ENCODE measurements around the gene TNFRSF25. TPM values are rescaled to one million over a fixed set of nuclear protein-coding genes. Genes with fewer than 3 reads are reported as not detected.

TNFRSF25 gene
- total and polyA plus RNA-seq, 4 donors = 9.5 to 37.5 (median 21.4) TPM

DNA sequence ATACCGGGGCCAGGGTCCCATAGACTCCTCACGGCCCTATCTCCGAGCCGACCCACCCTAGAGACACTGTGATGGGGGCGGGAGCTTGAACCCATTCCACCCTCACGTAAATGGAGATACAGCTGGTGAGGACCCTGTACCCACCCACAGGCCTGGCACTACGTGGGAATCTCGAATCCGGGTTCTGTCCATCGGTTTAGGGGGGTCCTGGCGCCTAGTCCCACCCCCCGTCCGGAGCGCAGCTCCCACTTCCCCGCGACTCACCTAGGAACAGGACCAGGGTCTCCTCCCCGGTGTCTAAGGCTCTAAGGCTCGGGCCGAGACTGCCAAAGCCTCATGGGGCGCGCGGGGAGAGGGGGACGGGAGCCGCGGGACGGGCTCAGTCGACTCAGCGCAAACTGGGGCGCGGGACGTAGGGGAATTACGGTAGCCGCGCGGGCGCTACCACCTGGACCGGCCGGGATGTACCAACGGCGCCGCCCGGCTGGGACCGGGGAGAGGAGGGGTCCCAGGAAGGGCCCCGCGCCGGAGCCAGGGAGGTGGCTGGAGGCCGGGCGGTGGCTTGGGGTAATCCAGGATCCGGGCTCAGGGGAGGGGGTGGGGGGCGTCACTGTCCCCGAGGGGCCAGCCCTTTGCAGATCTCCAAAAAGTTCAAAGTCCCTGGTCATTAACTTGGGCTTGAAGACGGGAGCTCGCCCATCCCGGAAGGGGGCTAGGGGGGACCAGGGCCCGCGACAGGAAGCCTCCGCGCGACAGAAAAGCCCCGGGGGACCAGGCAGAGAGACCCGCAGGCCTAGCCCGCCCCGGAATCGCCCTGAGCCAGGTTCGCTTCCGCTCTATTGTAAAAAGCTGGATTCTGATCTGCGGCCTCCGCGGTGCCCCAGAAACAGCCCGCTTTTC lies 24.5 kb upstream of the TNFRSF25 start:
- H3K9me3 ChIP-seq (ENCODE audit: control insufficient read depth, insufficient read depth, low read length) = no peaks in the 10 kb centered on the region
- H3K27ac ChIP-seq (ENCODE audit: low read depth, low read length) = no peak overlapping the region
- DNase-seq (ENCODE audit: low read depth in 4 of 6, low spot score in 6 of 6) = peak in 2 of 6 donors; percentile 78 to 85
- under 1% methylated on average over 69 of the region's 70 CpGs for WGBS (ENCODE audit: insufficient coverage)
- H3K4me1 ChIP-seq (ENCODE audit: control insufficient read depth, insufficient read depth, low read length) = peaks cover 59% of the 10 kb centered on the region
- H3K36me3 ChIP-seq (ENCODE audit: control insufficient read depth, insufficient read depth, low read length) = peaks cover 22% of the 10 kb centered on the region
- peak overlapping the region; percentile 39 for H3K4me3 ChIP-seq (ENCODE audit: low read depth, low read length)
- peaks cover 9% of the 10 kb centered on the region for H3K27me3 ChIP-seq (ENCODE audit: control insufficient read depth, insufficient read depth, low read length)

DNA sequence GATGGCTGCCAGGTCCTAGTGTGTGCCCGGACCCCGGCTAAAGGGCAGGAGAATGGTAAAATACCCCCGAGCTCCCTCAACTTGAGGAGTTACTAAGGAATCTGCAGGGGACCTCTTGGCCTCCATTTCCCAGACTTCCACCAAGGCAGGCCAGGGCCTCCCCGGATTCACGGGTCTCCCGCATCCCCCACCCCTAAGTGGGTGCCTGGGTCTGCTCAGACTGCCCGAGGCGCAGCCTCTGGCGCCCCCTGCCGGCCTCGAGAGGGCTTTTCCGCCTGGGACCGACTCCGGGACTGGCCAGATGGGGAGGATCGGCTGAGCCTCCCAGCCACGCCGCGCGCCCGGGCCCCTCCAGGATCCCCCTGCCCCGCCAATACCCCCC lies 23.8 kb upstream of the TNFRSF25 start:
- H3K27me3 ChIP-seq (ENCODE audit: control insufficient read depth, insufficient read depth, low read length) = peaks cover 12% of the 10 kb centered on the region
- H3K4me1 ChIP-seq (ENCODE audit: control insufficient read depth, insufficient read depth, low read length) = peaks cover 57% of the 10 kb centered on the region
- no peak overlapping the region for H3K27ac ChIP-seq (ENCODE audit: low read depth, low read length)
- H3K36me3 ChIP-seq (ENCODE audit: control insufficient read depth, insufficient read depth, low read length) = peaks cover 19% of the 10 kb centered on the region
- H3K9me3 ChIP-seq (ENCODE audit: control insufficient read depth, insufficient read depth, low read length) = no peaks in the 10 kb centered on the region
- WGBS (ENCODE audit: insufficient coverage) = 9% methylated on average over 21 of the region's 21 CpGs
- peak overlapping the region; percentile 39 for H3K4me3 ChIP-seq (ENCODE audit: low read depth, low read length)
- DNase-seq (ENCODE audit: low read depth in 4 of 6, low spot score in 6 of 6) = peak in 2 of 6 donors; percentile 82 to 88

DNA sequence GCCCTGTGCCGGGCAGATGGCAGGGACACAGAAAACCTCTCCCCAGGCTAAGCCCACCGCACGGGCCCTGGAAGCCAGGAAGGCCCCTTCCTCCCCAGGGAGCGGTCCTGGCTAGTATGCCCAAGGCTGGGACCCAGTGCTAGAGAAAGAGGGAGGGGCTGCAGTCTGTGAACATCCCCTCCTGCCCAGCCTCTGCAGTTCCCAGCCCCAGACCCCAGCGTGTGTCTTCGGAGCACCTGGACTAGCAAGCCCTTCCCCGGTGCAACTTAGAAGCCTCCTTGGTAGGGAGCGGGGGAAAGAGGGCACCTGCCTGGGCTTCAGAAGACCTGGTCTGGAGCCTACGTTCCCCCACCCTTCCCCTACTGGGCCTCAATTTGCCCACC lies 23.4 kb upstream of the TNFRSF25 start:
- WGBS (ENCODE audit: insufficient coverage) = 82% methylated on average over 9 of the region's 9 CpGs
- Histone ChIP-seq H3K27ac (ENCODE audit: low read depth, low read length) (no peak overlapping the region), H3K4me1 (ENCODE audit: control insufficient read depth, insufficient read depth, low read length) (peaks cover 57% of the 10 kb centered on the region), H3K27me3 (ENCODE audit: control insufficient read depth, insufficient read depth, low read length) (peaks cover 12% of the 10 kb centered on the region), H3K4me3 (ENCODE audit: low read depth, low read length) (no peak overlapping the region), H3K36me3 (ENCODE audit: control insufficient read depth, insufficient read depth, low read length) (peaks cover 16% of the 10 kb centered on the region), H3K9me3 (ENCODE audit: control insufficient read depth, insufficient read depth, low read length) (no peaks in the 10 kb centered on the region)
- no peak for DNase-seq (ENCODE audit: low read depth in 4 of 6, low spot score in 6 of 6)

DNA sequence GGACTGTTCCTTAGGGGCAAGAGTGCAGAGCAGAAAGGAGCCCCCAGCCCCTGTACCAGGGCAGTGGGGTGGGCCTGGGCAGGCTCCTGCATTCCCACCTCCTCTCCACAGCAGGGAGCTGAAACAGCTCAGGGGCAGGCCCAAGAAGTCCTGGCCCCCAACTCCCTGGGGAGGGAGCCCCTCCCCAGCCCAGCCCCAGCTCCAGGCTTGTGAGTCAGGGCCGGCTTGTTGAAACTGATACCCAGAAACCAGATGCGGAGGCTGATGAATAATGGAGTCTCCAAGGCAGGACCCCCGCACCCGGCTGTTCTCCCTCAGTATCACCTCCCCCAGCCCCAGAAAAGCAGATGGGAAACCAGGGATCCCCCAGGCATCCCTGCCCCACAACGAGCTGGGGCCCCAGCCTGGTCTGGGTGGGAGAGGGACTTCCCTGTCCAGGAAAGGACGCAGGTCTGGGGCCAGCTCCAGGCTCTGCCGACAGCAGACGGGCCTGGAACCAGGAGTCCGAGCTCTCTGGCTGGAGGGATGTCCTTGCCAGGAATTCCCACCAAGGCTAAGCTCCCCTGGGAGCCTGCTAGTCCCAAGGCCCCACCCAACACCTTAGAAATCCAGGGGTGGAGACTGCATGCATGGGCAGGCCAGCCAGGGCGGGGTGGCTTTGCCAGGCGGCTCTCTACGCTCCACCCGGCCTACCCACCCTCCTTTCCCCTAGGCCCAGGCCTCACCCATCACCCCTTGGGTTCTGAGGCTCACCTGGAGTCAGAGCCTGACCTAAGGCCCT lies 22.8 kb upstream of the TNFRSF25 start:
- Histone ChIP-seq H3K27me3 (ENCODE audit: control insufficient read depth, insufficient read depth, low read length) (peaks cover 14% of the 10 kb centered on the region), H3K4me3 (ENCODE audit: low read depth, low read length) (no peak overlapping the region), H3K27ac (ENCODE audit: low read depth, low read length) (no peak overlapping the region), H3K9me3 (ENCODE audit: control insufficient read depth, insufficient read depth, low read length) (no peaks in the 10 kb centered on the region), H3K4me1 (ENCODE audit: control insufficient read depth, insufficient read depth, low read length) (peaks cover 61% of the 10 kb centered on the region), H3K36me3 (ENCODE audit: control insufficient read depth, insufficient read depth, low read length) (peaks cover 17% of the 10 kb centered on the region)
- DNase-seq (ENCODE audit: low read depth in 4 of 6, low spot score in 6 of 6) = no peak
- 89% methylated on average over 10 of the region's 13 CpGs for WGBS (ENCODE audit: insufficient coverage)

DNA sequence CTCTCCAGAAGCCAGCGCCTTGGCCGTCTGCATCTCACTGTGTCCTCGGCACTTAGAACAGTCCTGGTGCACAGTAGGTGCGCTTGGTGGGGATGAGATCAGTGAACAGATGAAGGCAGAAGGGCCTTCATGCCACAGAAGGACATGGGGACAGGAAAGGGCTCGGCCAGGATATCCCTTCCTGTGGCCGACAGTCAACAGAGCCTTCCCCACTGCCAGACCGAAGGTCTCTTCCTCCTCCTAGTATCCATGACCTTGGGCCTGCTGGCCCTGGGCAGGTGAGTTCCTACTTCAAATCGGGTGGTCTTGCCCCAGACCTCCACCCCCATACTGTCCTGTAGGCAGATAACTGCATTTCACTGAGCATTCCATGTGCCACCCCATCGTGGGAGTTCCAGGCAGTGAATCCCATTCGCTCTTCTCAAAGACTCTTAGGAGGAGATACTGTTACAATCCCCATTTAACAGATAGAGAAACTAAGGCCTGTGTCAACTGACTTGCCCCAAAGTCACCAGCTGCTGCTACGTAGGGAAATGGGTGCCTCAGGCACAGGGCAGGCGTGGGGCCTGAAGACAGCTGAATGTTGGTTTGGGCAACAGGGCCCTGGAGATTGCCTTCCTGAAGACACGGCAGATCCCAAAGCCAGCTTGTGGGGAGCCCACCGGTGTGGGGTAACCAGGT lies 22.0 kb upstream of the TNFRSF25 start:
- H3K27ac ChIP-seq (ENCODE audit: low read depth, low read length) = no peak overlapping the region
- 90% methylated on average over 13 of the region's 14 CpGs for WGBS (ENCODE audit: insufficient coverage)
- H3K36me3 ChIP-seq (ENCODE audit: control insufficient read depth, insufficient read depth, low read length) = peaks cover 17% of the 10 kb centered on the region
- no peak for DNase-seq (ENCODE audit: low read depth in 4 of 6, low spot score in 6 of 6)
- H3K9me3 ChIP-seq (ENCODE audit: control insufficient read depth, insufficient read depth, low read length) = no peaks in the 10 kb centered on the region
- no peak overlapping the region for H3K4me3 ChIP-seq (ENCODE audit: low read depth, low read length)
- peaks cover 14% of the 10 kb centered on the region for H3K27me3 ChIP-seq (ENCODE audit: control insufficient read depth, insufficient read depth, low read length)
- H3K4me1 ChIP-seq (ENCODE audit: control insufficient read depth, insufficient read depth, low read length) = peaks cover 64% of the 10 kb centered on the region

DNA sequence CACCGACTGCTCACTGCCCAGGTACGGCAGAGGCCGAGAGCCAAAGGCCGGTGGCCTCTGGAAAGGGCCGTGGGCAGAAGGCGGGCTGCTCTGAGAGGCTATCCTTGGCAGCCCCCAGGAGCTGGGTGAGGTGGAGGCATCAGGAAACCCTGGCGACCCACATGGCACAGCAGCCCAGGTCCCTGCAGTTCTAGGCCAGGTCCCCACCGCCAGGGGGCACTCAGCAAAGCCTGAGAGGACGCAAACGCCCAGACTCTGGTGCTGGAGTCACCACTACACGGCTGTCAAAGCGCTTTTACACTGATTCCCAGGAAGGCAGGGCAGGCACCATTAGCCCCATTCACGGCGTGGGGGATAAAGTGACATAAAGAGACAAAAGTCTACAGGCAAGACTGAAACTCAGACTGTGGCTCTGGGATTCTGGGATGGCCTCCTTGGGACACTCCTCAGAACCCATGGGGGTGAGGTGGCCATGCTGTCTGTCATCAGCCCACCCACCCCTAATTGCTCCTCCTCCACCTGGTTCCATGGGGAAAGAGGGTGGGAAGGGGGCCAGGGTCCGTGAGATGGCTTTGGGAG lies 20.5 kb upstream of the TNFRSF25 start:
- Histone ChIP-seq H3K4me1 (ENCODE audit: control insufficient read depth, insufficient read depth, low read length) (peaks cover 57% of the 10 kb centered on the region), H3K36me3 (ENCODE audit: control insufficient read depth, insufficient read depth, low read length) (peaks cover 13% of the 10 kb centered on the region), H3K4me3 (ENCODE audit: low read depth, low read length) (no peak overlapping the region), H3K27me3 (ENCODE audit: control insufficient read depth, insufficient read depth, low read length) (peaks cover 14% of the 10 kb centered on the region), H3K27ac (ENCODE audit: low read depth, low read length) (no peak overlapping the region), H3K9me3 (ENCODE audit: control insufficient read depth, insufficient read depth, low read length) (no peaks in the 10 kb centered on the region)
- WGBS (ENCODE audit: insufficient coverage) = 7% methylated on average over 14 of the region's 15 CpGs
- peak in 4 of 6 donors; percentile 54 to 94 (median 84) for DNase-seq (ENCODE audit: low read depth in 4 of 6, low spot score in 6 of 6)

DNA sequence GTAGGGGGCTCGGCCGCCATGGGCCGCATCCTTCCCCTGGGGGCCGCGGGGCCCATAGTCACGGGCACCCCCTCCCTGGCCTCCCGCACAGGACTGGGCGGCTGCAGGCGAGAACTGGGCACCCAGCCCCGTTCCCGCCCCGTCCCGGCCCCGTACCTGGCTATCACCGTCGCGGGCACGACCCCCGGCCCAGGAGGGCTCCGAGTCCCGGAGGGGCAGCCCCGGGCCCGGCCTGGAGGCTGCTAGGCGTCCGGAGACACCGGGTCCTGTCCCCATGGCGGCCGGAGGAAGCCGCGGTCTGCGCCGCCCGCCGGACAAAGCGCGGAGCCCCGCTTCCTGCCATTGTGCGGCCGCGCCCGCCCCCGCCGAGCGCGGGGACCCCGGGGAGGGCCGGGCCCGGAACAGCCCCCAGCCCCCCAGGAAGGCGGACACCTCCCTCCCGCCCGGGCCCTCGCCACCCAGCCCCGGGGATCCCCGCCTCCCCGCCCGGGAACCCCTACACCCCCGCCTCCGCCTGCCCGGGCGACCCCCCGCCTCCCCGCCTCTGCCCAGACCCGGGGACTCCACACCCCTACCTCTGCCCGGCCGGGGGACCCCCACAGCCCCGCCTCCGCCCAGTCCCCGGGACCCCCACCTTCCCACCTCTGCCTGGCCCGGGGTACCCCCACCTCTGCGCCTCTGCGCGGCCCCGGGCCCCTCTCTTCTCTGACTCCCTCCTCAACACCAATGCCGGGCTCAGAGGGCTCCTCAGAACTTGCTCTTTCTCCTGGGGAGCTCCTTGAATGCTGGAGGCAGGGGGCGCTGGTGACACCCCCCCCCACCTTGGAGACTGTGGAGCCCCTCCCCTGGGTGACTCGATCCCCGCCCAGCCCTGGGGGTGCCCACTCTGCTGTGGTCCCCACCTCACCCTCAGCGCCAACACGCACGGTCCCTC lies 19.5 kb upstream of the TNFRSF25 start:
- WGBS (ENCODE audit: insufficient coverage) = 3% methylated on average over 57 of the region's 80 CpGs
- no peaks in the 10 kb centered on the region for H3K9me3 ChIP-seq (ENCODE audit: control insufficient read depth, insufficient read depth, low read length)
- H3K27ac ChIP-seq (ENCODE audit: low read depth, low read length) = no peak overlapping the region
- DNase-seq (ENCODE audit: low read depth in 4 of 6, low spot score in 6 of 6) = peak in 2 of 6 donors; percentile 64 to 69
- peak overlapping the region; percentile 18 for H3K4me3 ChIP-seq (ENCODE audit: low read depth, low read length)
- peaks cover 13% of the 10 kb centered on the region for H3K36me3 ChIP-seq (ENCODE audit: control insufficient read depth, insufficient read depth, low read length)
- peaks cover 14% of the 10 kb centered on the region for H3K27me3 ChIP-seq (ENCODE audit: control insufficient read depth, insufficient read depth, low read length)
- H3K4me1 ChIP-seq (ENCODE audit: control insufficient read depth, insufficient read depth, low read length) = peaks cover 46% of the 10 kb centered on the region

DNA sequence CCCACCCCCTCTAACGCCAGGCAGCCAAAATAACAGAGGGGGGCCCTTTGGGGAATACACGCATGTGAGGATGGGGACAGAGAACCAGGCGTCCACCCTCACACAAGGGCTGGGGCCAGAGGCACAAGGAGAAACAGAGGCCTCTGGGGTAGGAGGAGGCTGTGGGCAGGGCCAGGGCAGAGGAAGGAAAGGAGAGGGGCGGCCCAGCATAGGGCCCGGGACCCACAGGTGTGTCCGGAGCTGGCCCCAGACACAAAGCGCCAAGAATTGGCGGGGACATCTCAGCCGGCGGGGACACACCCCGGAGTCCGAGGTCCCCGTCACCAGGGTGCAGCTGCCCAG lies 18.8 kb upstream of the TNFRSF25 start:
- Histone ChIP-seq H3K4me3 (ENCODE audit: low read depth, low read length) (peak overlapping the region; percentile 18), H3K27me3 (ENCODE audit: control insufficient read depth, insufficient read depth, low read length) (peaks cover 14% of the 10 kb centered on the region), H3K36me3 (ENCODE audit: control insufficient read depth, insufficient read depth, low read length) (peaks cover 13% of the 10 kb centered on the region), H3K9me3 (ENCODE audit: control insufficient read depth, insufficient read depth, low read length) (no peaks in the 10 kb centered on the region), H3K4me1 (ENCODE audit: control insufficient read depth, insufficient read depth, low read length) (peaks cover 39% of the 10 kb centered on the region), H3K27ac (ENCODE audit: low read depth, low read length) (no peak overlapping the region)
- DNase-seq (ENCODE audit: low read depth in 4 of 6, low spot score in 6 of 6) = no peak
- 24% methylated on average over 12 of the region's 13 CpGs for whole genome bisulfite sequencing (ENCODE audit: insufficient coverage)
